ENCODE results near the gene IRF5.

The IRF5 gene, protein sequence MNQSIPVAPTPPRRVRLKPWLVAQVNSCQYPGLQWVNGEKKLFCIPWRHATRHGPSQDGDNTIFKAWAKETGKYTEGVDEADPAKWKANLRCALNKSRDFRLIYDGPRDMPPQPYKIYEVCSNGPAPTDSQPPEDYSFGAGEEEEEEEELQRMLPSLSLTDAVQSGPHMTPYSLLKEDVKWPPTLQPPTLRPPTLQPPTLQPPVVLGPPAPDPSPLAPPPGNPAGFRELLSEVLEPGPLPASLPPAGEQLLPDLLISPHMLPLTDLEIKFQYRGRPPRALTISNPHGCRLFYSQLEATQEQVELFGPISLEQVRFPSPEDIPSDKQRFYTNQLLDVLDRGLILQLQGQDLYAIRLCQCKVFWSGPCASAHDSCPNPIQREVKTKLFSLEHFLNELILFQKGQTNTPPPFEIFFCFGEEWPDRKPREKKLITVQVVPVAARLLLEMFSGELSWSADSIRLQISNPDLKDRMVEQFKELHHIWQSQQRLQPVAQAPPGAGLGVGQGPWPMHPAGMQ

DNA sequence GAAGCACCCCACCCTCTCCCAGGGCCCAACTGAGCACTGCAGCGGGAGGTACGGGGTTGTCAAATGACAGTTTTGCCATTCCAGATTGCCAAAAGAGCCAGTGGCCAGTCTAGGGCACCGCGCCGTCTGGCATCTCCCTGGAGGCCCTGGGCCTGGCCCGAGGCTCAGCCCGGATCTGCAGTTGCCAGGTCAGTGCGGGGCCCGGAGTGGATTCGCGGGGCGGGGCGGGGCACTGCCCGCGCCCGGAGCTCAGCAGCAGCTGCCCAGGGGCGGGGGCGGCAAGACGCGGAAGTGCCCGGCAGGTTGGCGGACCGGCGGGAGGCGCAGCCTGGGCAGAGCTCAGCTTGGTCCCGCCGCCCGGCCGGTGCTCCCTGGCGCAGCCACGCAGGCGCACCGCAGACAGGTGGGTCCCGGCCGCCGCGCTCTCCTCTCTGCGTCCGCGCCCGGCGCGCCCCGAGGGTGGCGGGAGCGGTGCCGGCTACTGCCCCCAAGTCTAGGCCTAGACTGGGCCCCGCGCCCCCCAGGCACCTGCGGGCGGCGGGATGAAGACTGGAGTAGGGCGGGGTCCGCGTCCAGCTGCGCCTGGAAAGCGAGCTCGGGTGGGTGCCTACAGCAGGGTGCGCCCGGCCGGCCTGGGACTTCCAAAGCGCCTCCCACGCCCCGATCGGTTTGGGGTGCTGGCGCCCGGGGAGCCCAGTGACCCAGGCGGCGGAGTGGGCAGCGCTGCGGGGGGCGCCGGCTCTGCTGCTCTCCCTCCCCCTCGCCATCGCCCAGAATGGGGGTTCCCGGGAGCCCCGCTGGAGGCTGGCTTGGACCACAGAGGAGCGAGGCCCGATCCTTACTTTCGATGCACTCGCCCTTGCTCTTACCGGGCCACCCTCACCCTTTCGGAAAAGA is at the start of gene IRF5:
IRF5 (plus strand) TSS at position 281 of the 897 bp plus-strand sequence. CDS start 4,155 bp downstream, outside the sequence.
- DNase-seq (ENCODE audit: low read depth), result peak; percentile 14

DNA sequence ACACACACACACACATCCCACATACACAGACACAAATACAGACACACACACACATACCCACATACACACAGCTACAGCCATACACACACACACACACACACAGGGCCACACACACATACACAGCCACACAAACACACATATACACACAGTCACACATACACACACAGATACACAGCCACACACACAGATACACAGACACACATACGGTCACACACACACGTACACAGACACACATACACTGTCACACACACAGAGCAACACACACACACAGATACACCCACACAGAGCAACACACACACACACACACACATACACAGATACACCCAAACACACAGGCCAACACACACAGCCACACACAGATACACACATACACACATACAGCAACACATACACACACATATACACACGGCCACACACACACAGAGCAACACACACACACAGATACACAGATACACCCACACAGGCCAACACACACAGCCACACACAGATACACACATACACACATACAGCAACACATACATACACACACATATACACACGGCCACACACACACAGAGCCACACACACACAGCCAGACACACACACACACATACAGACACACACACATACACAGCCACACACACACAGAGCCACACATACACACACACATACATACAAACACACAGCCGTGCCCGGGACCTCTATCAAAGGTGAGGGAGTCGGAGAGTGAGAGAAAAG is 49.5 kb upstream of the IRF5 start:
- DNase-seq (ENCODE audit: low read depth), result no peak

DNA sequence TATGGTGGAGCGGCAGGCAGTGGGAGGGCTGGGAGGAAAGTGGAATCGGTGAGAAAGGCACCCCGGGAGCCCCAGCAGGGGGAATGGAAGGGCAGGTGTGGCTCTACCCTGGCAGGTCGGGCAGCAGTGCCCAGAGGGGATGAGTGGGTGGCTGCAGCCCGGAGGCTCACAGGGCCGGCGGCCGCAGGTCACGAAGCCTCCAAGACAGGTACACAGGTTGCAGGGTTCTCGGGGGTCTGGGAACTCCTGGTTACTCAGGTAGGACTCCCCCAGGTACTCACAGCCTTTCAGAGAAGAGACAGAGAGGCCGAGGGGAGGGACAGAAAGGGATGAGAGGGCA is 49.0 kb upstream of the IRF5 start:
- no peak for DNase-seq (ENCODE audit: low read depth)

DNA sequence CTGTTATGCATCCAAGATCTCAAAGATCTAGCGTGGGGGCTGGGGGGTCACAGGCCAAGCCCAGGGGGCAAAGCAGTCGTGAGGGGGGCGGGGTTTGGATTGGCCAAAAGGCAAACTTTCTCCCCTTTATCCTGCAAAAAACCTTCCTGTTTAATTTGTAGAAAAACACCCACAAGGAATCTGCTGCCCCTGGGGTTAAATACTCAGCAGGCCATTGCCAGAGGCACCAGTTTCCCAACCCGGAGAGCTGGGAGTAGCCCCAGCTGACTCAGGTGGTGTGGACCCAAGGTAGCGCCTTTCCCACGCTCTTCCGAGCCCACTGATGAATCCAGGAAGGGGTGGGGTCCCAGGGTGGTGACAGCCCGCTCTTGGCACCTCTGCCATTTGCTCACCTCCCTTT is 48.6 kb upstream of the IRF5 start:
- peak; percentile 34 for DNase-seq (ENCODE audit: low read depth)

DNA sequence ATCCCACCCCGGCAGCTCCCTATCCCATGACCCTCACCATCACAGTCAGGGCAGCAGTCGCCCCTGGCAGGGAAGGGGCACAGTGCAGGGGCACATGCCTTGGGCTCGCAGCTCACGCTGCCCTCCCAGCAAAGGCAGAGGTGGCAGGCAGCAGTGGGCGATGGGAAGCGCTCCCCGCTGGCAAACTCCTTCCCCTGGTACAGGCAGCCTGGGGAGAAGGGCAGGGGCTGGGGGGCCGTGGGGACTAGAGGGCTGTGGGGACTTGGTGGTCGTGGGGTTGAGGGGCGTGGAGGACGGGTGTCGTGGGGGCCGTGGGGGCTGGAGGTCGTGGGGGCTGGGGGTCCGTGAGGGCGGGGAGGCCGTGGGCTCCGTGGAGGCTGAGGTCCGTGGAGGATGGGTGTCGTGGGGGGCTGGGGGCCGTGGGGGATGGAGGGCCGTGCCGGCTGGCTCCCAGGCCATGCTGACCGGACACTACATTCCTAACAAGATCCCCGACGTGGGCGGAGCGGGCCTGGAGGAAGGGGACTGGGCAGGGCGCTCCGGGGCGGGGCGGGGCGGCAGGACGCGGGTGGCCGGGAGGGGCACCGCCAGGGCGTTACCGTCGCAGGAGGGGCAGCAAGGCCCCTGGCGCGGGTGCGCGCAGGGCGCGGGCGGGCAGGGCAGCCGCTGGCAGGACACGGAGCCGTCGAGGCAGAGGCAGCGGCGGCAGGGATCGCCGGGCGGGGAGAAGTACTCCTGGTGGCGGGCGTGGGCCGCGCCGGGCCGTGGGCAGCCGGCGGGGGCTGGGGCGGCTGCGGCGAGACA is 47.2 kb upstream of the IRF5 start:
- DNase-seq (ENCODE audit: low read depth), result no peak

DNA sequence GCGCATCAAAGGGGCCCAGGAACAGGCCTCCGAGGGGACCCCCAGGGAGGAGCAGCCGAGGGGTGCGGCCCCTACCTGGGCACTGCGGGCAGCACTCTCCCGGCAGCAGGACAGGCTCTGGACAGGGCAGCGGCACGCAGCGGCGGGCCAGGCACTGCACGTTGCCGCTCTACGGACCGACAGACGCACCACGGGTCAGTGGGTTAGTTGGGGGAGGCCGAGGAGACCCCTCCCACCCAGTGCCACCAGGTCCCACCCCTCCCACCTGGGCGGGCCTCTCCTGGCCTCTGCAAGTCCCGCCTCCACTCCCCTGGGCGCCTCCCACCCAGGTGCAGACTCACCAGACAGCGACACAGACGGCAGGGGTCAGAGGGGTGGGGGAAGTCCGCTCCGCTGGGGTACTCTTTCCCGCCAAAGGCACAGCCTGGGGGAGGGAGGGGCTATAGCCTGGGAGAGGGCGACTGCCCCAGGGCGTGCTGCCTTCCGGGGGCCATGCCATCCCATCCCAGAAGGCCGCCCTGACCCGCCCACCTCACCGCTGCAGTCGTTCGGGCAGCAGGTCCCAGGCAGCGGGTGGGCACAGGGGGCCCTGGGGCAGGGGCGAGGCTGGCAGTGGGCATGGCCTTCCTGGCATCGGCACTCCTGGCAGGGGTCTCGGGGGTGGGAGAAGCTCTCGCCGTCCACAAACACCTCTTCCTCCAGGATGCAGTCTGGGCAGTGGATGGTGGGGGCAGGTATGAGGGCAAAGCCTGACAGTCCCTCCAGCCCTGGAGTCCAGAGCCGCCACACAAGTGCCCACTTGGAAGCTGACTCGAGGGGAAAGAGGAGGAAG is 46.4 kb upstream of the IRF5 start:
- DNase-seq (ENCODE audit: low read depth), result no peak

DNA sequence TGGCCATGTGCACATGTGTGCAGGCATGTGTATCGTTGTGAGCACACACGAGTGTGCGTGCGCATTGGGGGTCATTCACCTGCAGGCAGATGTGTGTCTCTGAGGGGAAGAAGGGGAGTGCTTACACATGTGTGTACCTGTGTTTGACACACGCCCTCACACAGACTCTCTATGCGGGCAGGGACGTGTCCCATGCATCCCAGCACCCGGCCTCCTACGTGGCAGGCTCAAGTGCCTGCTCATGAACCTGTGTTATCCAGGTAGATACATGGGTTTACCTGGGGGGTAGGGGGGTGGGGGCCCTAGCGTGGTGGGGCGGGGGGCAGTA is 45.8 kb upstream of the IRF5 start:
- DNase-seq (ENCODE audit: low read depth), result no peak

DNA sequence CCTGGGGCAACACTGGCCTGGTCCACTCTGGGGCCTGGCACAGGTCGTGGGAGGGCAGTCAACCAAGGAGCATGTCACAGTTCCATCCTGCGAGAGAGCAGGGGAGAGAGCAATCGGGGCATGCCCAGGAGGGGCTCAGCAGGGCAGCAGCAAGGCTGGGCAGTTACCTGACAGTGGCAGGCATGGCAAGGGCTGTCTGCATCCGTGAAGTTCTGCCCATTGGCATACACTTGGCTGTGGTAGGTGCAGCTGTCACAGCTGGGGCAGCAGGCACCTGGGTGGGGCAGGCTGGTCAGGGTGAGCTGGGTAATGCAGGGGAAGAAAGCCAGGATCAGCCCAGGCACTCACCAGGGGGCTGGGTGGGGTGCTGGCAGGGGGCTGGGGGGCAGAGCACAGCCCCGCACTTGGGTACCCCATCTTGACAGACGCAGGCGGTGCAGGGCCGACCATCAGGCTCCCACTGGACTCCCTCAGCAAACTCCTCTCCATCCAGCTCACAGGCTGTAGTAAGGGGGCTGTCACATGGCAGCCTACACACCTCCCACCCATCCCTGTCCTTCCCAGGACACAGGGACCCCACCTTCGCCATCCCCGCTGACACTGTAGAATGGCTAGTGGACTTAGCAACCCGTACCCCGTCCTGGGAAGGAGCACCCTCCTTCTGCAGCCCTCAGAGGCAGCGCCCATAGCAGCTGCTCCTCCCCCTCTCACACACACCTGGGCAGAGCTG is 45.0 kb upstream of the IRF5 start:
- DNase-seq (ENCODE audit: low read depth), result no peak

DNA sequence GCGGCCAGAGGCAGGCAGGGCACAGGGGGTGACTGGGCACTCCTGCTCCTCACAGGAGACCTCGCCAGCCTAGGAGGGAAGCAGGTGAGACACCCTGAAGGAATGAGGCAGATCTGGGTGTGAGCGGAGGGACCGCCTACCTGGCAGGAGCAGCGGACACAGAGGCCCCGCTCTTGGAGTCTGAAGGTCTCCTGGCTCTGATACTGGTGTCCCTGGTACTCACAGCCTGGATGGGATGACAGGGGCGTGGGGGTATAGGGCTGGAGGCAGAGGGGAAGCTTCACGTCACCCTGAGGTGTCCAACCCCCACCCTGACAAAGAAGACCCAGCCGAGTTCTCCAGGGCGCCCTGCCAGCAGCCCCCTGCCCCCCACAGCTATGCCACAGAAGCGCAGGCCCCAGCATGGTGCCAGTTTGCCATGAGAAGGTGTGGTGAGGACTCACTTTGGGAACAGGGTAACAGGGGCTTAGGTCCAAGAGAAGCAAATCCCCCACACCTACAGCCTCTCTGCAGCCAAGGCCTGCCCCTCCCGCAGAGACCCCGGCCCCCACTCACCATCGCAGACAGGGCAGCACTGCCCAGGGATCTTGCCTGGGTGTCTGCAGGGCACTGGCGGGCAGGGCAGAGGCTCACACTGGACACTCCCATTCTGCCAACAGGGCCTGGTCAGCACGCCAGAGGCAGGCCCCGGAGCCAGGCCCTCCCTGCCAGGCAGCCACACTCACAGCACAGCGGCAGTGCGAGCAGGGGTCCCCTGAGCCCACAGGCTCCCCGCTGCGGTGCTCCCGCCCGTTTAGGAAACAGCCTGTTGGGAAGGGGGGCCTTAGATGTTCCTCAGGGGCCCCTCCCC is 44.3 kb upstream of the IRF5 start:
- DNase-seq (ENCODE audit: low read depth), result no peak

DNA sequence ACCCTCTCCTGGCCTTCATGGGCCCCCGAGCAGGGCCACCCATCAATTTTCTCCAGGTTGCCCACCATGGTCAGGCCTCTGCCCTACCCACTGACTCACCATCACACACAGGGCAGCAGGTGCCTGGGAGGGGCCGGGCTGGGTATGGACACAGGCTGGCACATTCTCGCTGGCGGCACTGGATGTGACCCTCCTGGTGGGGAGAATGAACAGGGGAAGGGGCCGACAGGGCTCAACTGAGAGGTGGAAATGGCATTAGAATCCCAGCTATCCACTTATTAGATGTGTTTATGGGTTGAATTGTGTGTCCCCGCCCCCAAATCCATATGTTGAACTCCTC is 43.7 kb upstream of the IRF5 start:
- no peak for DNase-seq (ENCODE audit: low read depth)

DNA sequence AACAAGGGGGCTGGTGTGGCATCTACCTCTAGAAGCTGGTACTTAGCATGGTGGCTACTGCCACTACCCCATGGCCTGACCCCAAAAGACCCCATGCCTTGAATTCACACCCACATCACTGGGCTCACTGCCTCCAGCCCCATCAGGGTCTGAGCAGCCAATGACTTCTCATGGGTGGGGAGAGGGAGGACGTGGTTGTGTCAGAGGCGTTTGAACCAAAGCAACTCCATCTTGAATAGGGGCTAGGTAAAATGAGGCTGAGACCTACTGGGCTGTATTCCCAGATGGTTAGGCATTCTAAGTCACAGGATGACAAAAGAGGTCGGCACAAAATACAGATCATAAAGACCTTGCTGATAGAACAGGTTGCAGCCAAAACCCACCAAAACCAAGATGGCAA is 42.4 kb upstream of the IRF5 start:
- no peak for DNase-seq (ENCODE audit: low read depth)

DNA sequence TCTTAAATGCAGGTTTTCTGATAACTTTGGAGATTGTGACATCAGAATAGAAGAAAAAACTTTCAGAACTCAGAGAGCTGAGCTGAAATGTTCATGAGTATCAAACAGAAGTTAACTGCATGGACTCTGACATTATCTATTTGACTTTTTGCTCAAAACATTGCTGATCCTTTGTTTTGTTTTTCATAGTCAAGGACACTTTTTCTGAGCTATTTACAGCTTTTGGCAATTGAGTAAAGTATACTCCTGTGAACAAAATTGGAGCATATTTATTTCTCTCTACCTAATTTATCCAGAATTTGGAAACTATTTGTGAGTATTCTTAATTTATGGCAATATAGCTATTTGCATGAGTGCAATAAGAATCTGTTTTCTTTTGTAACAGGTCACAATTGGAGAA is 38.3 kb upstream of the IRF5 start:
- no peak for DNase-seq (ENCODE audit: low read depth)

DNA sequence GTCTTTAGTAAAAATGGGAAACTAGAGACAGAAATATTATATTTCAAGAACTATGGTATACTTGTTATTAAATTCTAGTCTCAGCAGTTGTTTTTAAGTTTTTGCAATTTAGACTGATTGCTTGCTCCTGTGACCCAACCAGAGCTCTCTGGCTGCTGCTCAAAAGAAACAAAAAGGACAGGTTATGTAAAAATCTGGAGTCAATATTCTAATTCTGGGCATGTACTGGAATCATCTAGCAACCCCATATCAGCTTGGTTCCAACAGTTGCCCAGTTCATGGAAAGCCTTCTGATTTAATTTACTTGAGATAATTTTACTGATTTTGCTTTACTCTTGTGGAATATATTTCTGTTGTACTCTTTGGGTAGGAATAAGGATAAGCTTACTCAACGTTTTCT is 37.5 kb upstream of the IRF5 start:
- DNase-seq (ENCODE audit: low read depth), result no peak

DNA sequence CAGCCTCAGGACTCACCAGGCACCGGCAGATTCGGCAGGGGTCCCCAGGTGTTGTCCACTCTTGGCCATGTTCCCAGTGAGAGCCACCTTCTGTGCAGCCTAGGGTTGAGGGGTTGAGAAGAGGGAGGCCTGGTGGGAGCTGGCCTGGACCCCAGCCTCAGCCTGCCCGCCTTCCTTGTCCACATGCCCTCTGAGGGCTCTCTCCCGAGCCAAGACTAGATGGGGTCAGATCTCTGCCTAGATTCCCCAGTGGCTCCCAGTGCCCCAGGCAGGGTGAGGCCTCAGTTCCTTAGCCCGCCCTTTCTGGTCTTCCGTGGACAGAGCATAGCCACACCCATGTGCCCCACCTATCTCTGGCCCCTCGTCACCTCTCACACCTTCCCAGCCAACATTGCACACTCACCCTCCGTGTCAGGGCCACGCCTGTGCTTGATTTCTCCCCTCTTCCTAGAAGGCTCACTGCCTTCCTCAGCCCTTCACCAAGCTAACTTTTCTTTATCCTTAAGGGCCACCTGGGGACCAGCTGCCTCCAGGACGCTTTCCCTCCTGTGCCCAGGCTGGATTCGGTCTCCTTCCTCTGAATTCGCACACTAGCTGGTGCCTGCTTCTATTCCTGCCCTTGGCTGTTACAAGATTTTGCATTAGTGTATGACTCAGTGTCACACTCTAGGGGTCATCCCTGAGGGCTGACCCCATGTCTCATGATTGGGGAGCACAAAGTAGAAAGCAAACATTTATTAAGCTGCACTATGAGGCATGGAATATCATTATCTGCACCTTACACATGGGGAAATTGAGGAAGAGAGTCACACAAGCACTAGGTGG is 34.8 kb upstream of the IRF5 start:
- DNase-seq (ENCODE audit: low read depth), result peak; percentile 44

DNA sequence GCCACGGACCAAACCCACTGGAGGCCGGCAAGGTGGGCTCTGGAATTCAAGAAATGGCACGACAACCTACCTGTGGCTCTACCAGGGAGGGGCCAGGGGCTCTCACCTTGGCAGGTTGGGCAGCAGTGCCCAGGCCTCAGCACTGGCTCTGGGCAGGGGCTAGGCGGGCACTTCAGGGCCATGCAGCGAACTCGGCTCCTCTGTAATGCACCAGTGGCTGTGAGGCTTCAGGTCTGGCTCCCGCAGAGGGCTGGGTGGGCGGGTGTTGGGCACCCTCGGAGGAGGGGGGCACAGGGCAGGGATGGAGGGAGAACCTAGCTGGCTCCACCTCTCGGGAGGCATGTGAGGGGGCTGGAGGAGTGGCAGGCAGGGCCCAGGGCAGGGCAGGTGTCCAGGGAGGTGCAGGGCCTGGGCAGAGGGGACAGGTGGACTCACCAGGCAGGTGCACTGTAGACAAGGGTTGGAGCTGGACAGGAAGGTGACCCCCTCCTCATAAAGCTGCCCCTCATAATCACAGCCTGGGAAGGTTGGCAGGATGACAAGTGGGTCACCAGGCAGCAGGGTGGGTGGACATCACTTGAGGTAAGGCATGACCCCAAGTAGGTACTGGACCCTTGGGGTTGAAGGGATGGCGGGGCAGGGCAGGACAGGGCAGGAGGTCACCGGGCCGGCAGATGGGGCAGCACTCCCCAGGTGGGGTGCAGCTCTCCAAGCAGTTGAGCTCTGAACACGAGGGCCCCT is 33.9 kb upstream of the IRF5 start:
- no peak for DNase-seq (ENCODE audit: low read depth)

DNA sequence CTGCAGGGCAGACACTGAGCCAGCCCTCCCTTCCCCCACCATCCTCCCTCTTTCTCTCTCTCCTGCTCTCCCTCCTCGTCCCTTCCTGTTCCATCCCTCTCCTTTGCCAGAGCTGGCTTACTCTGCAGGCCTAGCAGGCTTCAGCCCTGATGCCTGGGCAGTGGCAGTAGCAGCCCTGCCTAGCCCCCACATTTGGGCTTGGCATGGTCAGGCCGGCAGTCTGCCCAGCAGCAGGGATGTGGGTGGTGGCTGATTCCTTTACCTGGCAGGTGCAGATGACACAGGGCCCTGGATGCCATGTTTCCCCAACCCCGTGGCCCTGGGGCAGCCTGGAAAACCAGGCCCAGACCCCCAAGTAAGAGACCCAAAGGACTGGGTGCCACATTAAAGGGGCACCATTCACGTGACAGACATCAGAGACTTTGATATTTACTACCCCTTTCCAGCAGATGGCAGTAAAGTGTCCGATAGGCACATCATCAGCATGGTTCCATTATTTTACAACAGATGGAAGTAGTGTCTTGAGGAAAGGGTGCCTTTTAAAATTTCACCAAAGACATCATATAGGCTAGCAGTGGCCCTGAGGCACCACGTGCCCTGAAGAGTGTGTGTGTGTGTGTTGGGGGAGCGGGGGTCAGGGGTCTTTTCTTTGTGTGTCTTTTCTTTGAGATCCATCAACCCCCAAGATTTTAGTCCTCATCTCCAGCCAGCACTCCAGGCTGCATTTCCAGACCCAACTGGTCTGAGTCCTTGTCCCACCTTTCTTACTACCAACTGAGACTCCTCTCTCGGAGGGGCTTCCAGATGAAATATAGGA is 33.1 kb upstream of the IRF5 start:
- DNase-seq (ENCODE audit: low read depth), result peak; percentile 66

Data from ELR (cell line).